ENCODE data around the gene NOX3.
A peak's percentile ranks its signal among the peaks of the same experiment; 100 is the strongest.

DNA sequence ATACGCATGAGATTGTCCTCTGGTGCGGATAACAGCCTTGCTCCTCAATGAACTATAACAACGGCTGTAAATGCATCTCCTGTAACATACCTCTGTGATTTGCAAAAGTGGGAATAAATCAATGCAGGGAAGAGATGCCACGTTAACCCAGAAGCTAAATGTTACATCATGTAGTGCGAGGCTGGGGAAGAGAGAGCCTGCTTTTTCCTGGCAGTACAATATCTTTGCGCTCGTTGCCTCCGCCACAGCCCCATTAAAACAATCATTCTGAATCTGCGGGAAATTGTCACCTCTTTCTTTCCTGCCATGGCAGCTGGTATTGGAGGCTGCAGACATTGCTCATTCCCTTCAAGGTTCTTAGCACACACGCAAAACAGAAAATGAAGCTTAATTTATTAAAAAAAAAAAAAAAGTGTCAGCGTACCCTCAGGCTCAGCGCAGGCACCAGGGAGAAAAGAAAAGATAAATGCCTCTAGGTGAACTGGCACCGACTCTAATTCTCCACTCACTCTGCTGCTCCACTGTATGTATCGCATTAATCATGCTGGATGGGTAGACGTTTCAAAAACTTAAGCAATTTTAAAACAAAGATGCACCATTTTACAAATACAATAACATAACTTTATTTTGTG, 71.2 kb downstream of the NOX3 start:
- no peak for TF ChIP-seq CTCF (IDR thresholded peaks at IDR 0.05; ENCODE audit: poor library complexity, severe bottlenecking)
- no peak for TF ChIP-seq MXI1 (conservative IDR thresholded peaks at IDR 0.05; ENCODE audit: poor library complexity, severe bottlenecking)
- no peak for TF ChIP-seq TAF1 (IDR thresholded peaks at IDR 0.05; ENCODE audit: low read depth)
- peak; percentile 69 for TF ChIP-seq POLR2AphosphoS5 (IDR thresholded peaks at IDR 0.05)
- peak; percentile 89 for TF ChIP-seq REST (IDR thresholded peaks at IDR 0.05; ENCODE audit: borderline replicate concordance)
- peak; percentile 5 for TF ChIP-seq RAD21 (conservative IDR thresholded peaks at IDR 0.05)
- TF ChIP-seq EP300 (conservative IDR thresholded peaks at IDR 0.05; ENCODE audit: poor library complexity, severe bottlenecking): no peak

Measured in neural cell (in vitro differentiated cells).